Common myeloid progenitor, CD34-positive (primary cell): Measurements from ENCODE around the gene CEP76. TPM values are rescaled to one million over a fixed set of nuclear protein-coding genes. Genes with fewer than 3 reads are reported as not detected.
A peak's percentile ranks its signal among the peaks of the same experiment; 100 is the strongest.

ENCODE experiments used
- CTCF ChIA-PET: fragments of 350-600 bp; sonication (Branson Sonifier 250); formaldehyde crosslinking; loops from one replicate; lab custom pipeline; 2021; ENCODE audit warnings: antibody characterized with exemption; lab: Charles Lee
- POLR2A ChIA-PET: fragments of 350-600 bp; sonication (Branson Sonifier 250); formaldehyde crosslinking; loops from one replicate; lab custom pipeline; 2021; ENCODE audit warnings: antibody characterized with exemption; lab: Charles Lee
- DNase-seq, 3 donors: peaks; one replicate each; pipeline versions ENCODE4 v3.0.0 to v3.0.0-alpha.2; 2013
- H3K27ac ChIP-seq, 2 experiments: 1 replicate in 1 of 2; 2 replicates in 1 of 2; pipeline ENCODE4 v1.7.0; 2013; ENCODE audit warnings: inconsistent platforms in 2 of 2, low read length in 2 of 2, mild to moderate bottlenecking in 2 of 2, low read depth in 1 of 2, moderate library complexity in 1 of 2; ENCODE audit not compliant: severe bottlenecking in 2 of 2, insufficient read depth in 1 of 2, poor library complexity in 1 of 2
- H3K27me3 ChIP-seq, 5 experiments: replicated peaks in 2 of 5; 1 replicate in 3 of 5; 2 replicates in 2 of 5; pipeline versions ENCODE4 v1.6.1 to v1.7.0; 2013; ENCODE audit warnings: low read length in 4 of 5, mild to moderate bottlenecking in 2 of 5, moderate library complexity in 2 of 5, inconsistent platforms in 1 of 5; ENCODE audit not compliant: insufficient read depth in 5 of 5, control insufficient read depth in 4 of 5
- H3K36me3 ChIP-seq, 4 experiments: 1 replicate in 2 of 4; 2 replicates in 2 of 4; pipeline versions ENCODE4 v1.6.1 to v1.7.0; 2013; ENCODE audit warnings: low read length in 3 of 4, control low read depth in 1 of 4, mild to moderate bottlenecking in 1 of 4; ENCODE audit not compliant: control insufficient read depth in 4 of 4, insufficient read depth in 4 of 4
- H3K4me1 ChIP-seq, 4 experiments: 1 replicate in 3 of 4; 2 replicates in 1 of 4; pipeline versions ENCODE4 v1.6.1 to v1.7.1; 2013; ENCODE audit warnings: low read length in 3 of 4, mild to moderate bottlenecking in 3 of 4, control low read depth in 1 of 4, inconsistent platforms in 1 of 4, moderate library complexity in 1 of 4; ENCODE audit not compliant: control insufficient read depth in 4 of 4, insufficient read depth in 4 of 4; ENCODE audit errors: control extremely low read depth in 1 of 4
- H3K4me3 ChIP-seq, 7 experiments: 1 replicate in 4 of 7; 2 replicates in 3 of 7; pipeline versions ENCODE4 v1.5.1 to v1.7.0; 2013; ENCODE audit warnings: mild to moderate bottlenecking in 7 of 7, low read length in 6 of 7, moderate library complexity in 6 of 7, inconsistent platforms in 2 of 7, low read depth in 2 of 7, control low read depth in 1 of 7; ENCODE audit not compliant: insufficient read depth in 4 of 7, control insufficient read depth in 1 of 7; ENCODE audit errors: extremely low read depth in 1 of 7
- H3K9me3 ChIP-seq, 5 experiments: 1 replicate in 4 of 5; 2 replicates in 1 of 5; pipeline versions ENCODE4 v1.6.1 to v1.7.1; 2013; ENCODE audit warnings: low read length in 4 of 5, mild to moderate bottlenecking in 2 of 5, inconsistent platforms in 1 of 5, low read depth in 1 of 5, moderate library complexity in 1 of 5; ENCODE audit not compliant: control insufficient read depth in 4 of 5, insufficient read depth in 2 of 5; ENCODE audit errors: control extremely low read depth in 1 of 5
- WGBS: methylation state at CpG from one replicate; pipeline ENCODE4 v1.1.5; 2013; ENCODE audit not compliant: insufficient coverage; 5-methylcytosine and 5-hydroxymethylcytosine counted together
- polyA plus RNA-seq: library from polyadenylated mRNA; unstranded; fragments of 120-200 nt; gene quantifications from one replicate; pipeline ENCODE4 v1.2.1, GENCODE V29; 2013

Gene CEP76
- 9.6 TPM for polyA plus RNA-seq

- H3K4me1 ChIP-seq = peaks cover 5 to 26% (median 20%) of the 10 kb centered on the region in 4 experiments
- ChIA-PET CTCF (interaction anchor here (0.5 to 1.5 kb wide), 7 partner anchors 17 to 371 kb away, joined by 3 to 6 read pairs (median 3); no protein-coding TSS in a partner anchor), POLR2A (interaction anchor here (0.6 to 0.7 kb wide), 4 partner anchors 23 to 325 kb away, joined by 3 to 4 read pairs (median 3); no protein-coding TSS in a partner anchor)
- H3K4me3 ChIP-seq = peak within 1 kb of the TSS; percentile 78 to 100 (median 97)
- H3K36me3 ChIP-seq = peaks cover 0 to 23% (median 15%) of the 10 kb centered on the region in 4 experiments
- H3K27me3 ChIP-seq = no peaks in the 10 kb centered on the region
- H3K27ac ChIP-seq = peak within 1 kb of the TSS; percentile 99
- H3K9me3 ChIP-seq = no peaks in the 10 kb centered on the region
- DNase-seq = peak; percentile 90 to 95 (median 92)
- under 1% methylated on average over 81 of the region's 89 CpGs for WGBS
Measured at GRCh38 chr18:12702221-12703095, at the start of gene CEP76, which contains the start of gene PSMG2. CEP76 (minus strand) TSS chr18:12702723; CDS start chr18:12702548, 175 bp downstream. PSMG2 (plus strand) TSS chr18:12703042; CDS start chr18:12703108, 66 bp downstream.

GRCh38 chr18:12751891-12752290 is 49.4 kb upstream of the CEP76 start:
- no CpG with 5 or more reads among the region's 4 CpGs for WGBS
- no peaks in the 10 kb centered on the region for H3K9me3 ChIP-seq
- no peaks in the 10 kb centered on the region for H3K4me1 ChIP-seq
- CTCF ChIA-PET = interaction anchor here (1.5 to 2.9 kb wide), 3 partner anchors 9 to 182 kb away, joined by 4 to 14 read pairs (median 7); no protein-coding TSS in a partner anchor
- H3K27me3 ChIP-seq = no peaks in the 10 kb centered on the region
- no peaks in the 10 kb centered on the region for H3K36me3 ChIP-seq
- H3K4me3 ChIP-seq = no peak overlapping the region
- no peak overlapping the region for H3K27ac ChIP-seq
- POLR2A ChIA-PET = no interaction called here
- DNase-seq = no peak

GRCh38 chr18:12751503-12751884 is 49.0 kb upstream of the CEP76 start:
- DNase-seq = no peak
- no peak overlapping the region for H3K4me3 ChIP-seq
- POLR2A ChIA-PET = no interaction called here
- no peaks in the 10 kb centered on the region for H3K9me3 ChIP-seq
- CTCF ChIA-PET = interaction anchor here (1.5 to 2.9 kb wide), 2 partner anchors 9 to 183 kb away, joined by 4 to 14 read pairs; no protein-coding TSS in a partner anchor
- H3K4me1 ChIP-seq = no peaks in the 10 kb centered on the region
- no peaks in the 10 kb centered on the region for H3K36me3 ChIP-seq
- no peaks in the 10 kb centered on the region for H3K27me3 ChIP-seq
- no peak overlapping the region for H3K27ac ChIP-seq
- WGBS = 93% methylated on average over 5 of the region's 5 CpGs

DNA sequence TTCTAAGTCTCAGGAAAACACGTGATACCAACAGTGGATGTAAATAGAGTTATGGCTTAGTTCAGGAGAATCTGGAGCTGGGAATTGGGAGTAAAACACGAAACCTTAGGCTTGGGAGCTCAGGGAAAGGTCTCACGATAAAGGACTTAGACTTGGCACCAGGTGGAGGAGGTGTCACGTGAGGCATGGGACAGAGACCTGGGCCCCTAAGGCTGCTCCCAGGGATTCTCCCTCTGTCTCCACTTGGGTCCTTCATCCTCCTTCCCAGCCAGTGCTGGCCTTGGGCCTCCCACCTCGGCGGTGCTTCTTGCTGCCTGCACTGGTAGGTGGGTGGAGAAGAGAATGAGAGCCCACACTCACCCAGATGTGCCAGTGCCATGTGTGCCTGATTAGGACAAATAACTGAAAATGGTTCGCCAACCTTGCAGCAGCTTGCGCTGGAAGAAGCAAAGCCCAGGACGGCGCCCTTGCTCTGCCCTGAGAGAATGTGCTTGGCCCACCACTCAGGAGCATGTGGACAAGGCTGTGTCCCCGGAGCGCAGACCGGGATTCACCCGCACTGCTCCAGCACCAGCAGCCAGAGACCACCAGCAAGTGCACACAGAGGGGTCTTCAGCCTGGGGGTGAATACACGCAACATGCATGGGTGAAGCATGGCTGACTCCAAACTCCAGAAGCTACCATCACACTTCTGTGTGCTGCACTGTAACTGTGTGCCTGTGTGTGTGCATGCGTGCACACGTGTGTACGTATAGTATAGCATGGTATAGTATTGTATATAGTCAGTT is 48.4 kb upstream of the CEP76 start:
- 96% methylated on average over 10 of the region's 18 CpGs for WGBS
- DNase-seq = no peak
- Histone ChIP-seq H3K27me3 (no peaks in the 10 kb centered on the region), H3K36me3 (no peaks in the 10 kb centered on the region), H3K4me3 (no peak overlapping the region), H3K27ac (no peak overlapping the region), H3K4me1 (no peaks in the 10 kb centered on the region), H3K9me3 (no peaks in the 10 kb centered on the region)
- ChIA-PET POLR2A (interaction anchor here (0.5 kb wide), 1 partner anchor 130 kb away, joined by 3 read pairs; no protein-coding TSS in a partner anchor), CTCF (interaction anchor here (1.5 to 2.9 kb wide), 3 partner anchors 8 to 183 kb away, joined by 4 to 14 read pairs (median 5); no protein-coding TSS in a partner anchor)

GRCh38 chr18:12750076-12750714 is 47.7 kb upstream of the CEP76 start:
- peak in 2 of 3 donors; percentile 15 to 48 for DNase-seq
- H3K27ac ChIP-seq = no peak overlapping the region
- H3K36me3 ChIP-seq = no peaks in the 10 kb centered on the region
- 87% methylated on average over 11 of the region's 14 CpGs for WGBS
- H3K9me3 ChIP-seq = no peaks in the 10 kb centered on the region
- ChIA-PET POLR2A (interaction anchor here (0.5 kb wide), 1 partner anchor 131 kb away, joined by 3 read pairs; no protein-coding TSS in a partner anchor), CTCF (interaction anchor here (1.0 to 2.9 kb wide), 4 partner anchors 8 to 184 kb away, joined by 3 to 14 read pairs (median 4); no protein-coding TSS in a partner anchor)
- no peak overlapping the region for H3K4me3 ChIP-seq
- H3K4me1 ChIP-seq = no peaks in the 10 kb centered on the region
- no peaks in the 10 kb centered on the region for H3K27me3 ChIP-seq

GRCh38 chr18:12749121-12749520 is 46.6 kb upstream of the CEP76 start:
- no peak overlapping the region for H3K4me3 ChIP-seq
- no peaks in the 10 kb centered on the region for H3K27me3 ChIP-seq
- no peak for DNase-seq
- no peaks in the 10 kb centered on the region for H3K9me3 ChIP-seq
- ChIA-PET POLR2A (interaction anchor here (0.6 to 1.1 kb wide), 2 partner anchors 46 to 94 kb away, joined by 3 read pairs; no protein-coding TSS in a partner anchor), CTCF (interaction anchor here (0.5 to 2.9 kb wide), 5 partner anchors 27 to 185 kb away, joined by 3 to 14 read pairs (median 4); no protein-coding TSS in a partner anchor)
- 95% methylated on average over 11 of the region's 13 CpGs for WGBS
- H3K27ac ChIP-seq = no peak overlapping the region
- no peaks in the 10 kb centered on the region for H3K4me1 ChIP-seq
- H3K36me3 ChIP-seq = no peaks in the 10 kb centered on the region
